Loucy (cell line): ENCODE measurements around the gene DIPK1B.

ENCODE experiments used
- H2AFZ ChIP-seq: fragments of 200-600 bp; sonication (generic); 2 replicates; pipeline ENCODE4 v1.6.0; 2016; ENCODE audit warnings: antibody characterized with exemption, mild to moderate bottlenecking, low read length, moderate library complexity
- H3F3A ChIP-seq: fragments of 200-600 bp; 2 replicates; pipeline ENCODE4 v1.6.0; 2016; ENCODE audit warnings: antibody characterized with exemption, low read depth, mild to moderate bottlenecking
- H3K27me3 ChIP-seq: fragments of 200-600 bp; sonication (generic); 2 replicates; pipeline ENCODE4 v1.6.1; 2014; ENCODE audit warnings: low read length, mild to moderate bottlenecking; ENCODE audit not compliant: insufficient read depth, poor library complexity, severe bottlenecking
- H3K36me3 ChIP-seq: fragments of 200-600 bp; sonication (generic); 2 replicates; pipeline ENCODE4 v1.6.1; 2016; ENCODE audit warnings: low read length; ENCODE audit not compliant: insufficient read depth
- H3K4me1 ChIP-seq: fragments of 200-600 bp; sonication (generic); 2 replicates; pipeline ENCODE4 v1.5.1; 2014; ENCODE audit warnings: low read length, mild to moderate bottlenecking; ENCODE audit not compliant: insufficient read depth, poor library complexity, severe bottlenecking
- H3K4me2 ChIP-seq: fragments of 200-600 bp; sonication (generic); 2 replicates; pipeline ENCODE4 v1.6.0; 2014; ENCODE audit warnings: antibody characterized with exemption, low read length, low read depth, mild to moderate bottlenecking; ENCODE audit not compliant: poor library complexity, severe bottlenecking
- H3K4me3 ChIP-seq: fragments of 200-600 bp; sonication (generic); 2 replicates; pipeline ENCODE4 v1.5.1; 2014; ENCODE audit warnings: low read length, mild to moderate bottlenecking, mixed read lengths; ENCODE audit not compliant: poor library complexity, severe bottlenecking
- H3K79me2 ChIP-seq: fragments of 200-600 bp; sonication (generic); 2 replicates; pipeline ENCODE4 v1.6.1; 2014; ENCODE audit warnings: low read length; ENCODE audit not compliant: insufficient read depth
- H3K9ac ChIP-seq: fragments of 200-600 bp; sonication (generic); 2 replicates; pipeline ENCODE4 v1.6.0; 2014; ENCODE audit warnings: mild to moderate bottlenecking, low read depth, low read length, moderate library complexity; ENCODE audit not compliant: poor library complexity, severe bottlenecking
- H3K9me2 ChIP-seq: fragments of 200-600 bp; sonication (generic); replicated peaks from 2 replicates; pipeline ENCODE4 v1.6.1; 2016; ENCODE audit warnings: low read depth, low read length, mixed read lengths
- H3K9me3 ChIP-seq: fragments of 200-600 bp; sonication (generic); 2 replicates; pipeline ENCODE4 v1.6.1; 2014; ENCODE audit warnings: mild to moderate bottlenecking, antibody characterized with exemption, low read length, low read depth; ENCODE audit not compliant: insufficient read depth
- H4K20me1 ChIP-seq: fragments of 200-600 bp; sonication (generic); 2 replicates; pipeline ENCODE4 v1.6.0; 2014; ENCODE audit warnings: antibody characterized with exemption, low read length, mild to moderate bottlenecking; ENCODE audit not compliant: insufficient read depth, poor library complexity, severe bottlenecking
- CTCF ChIP-seq: fragments of 200-600 bp; sonication (generic); conservative IDR thresholded peaks from 2 replicates; pipeline ENCODE4 v1.5.1; 2014; ENCODE audit warnings: mild to moderate bottlenecking, antibody characterized with exemption, low read length
- EZH2phosphoT487 ChIP-seq: fragments of 200-600 bp; IDR thresholded peaks from 2 replicates; pipeline ENCODE4 v1.6.1; 2018; ENCODE audit warnings: antibody characterized with exemption, mild to moderate bottlenecking, moderate library complexity, borderline replicate concordance

Gene DIPK1B

GRCh38 chr9:136762915-136763648, 50.7 kb downstream of the DIPK1B start:
- H3K4me1 ChIP-seq: no peaks in the 10 kb centered on the region
- TF ChIP-seq EZH2phosphoT487 (no peak), CTCF (no peak)
- H3F3A ChIP-seq: no peaks in the 10 kb centered on the region
- H3K4me2 ChIP-seq: no peak overlapping the region
- H3K36me3 ChIP-seq: no peaks in the 10 kb centered on the region
- no peaks in the 10 kb centered on the region for H3K9me3 ChIP-seq
- H3K4me3 ChIP-seq: no peak overlapping the region
- H3K79me2 ChIP-seq: no peaks in the 10 kb centered on the region
- no peaks in the 10 kb centered on the region for H3K27me3 ChIP-seq
- no peaks in the 10 kb centered on the region for H3K9me2 ChIP-seq
- H3K9ac ChIP-seq: no peak overlapping the region
- no peaks in the 10 kb centered on the region for H4K20me1 ChIP-seq
- H2AFZ ChIP-seq: no peak overlapping the region

GRCh38 chr9:136763649-136764035, 51.3 kb downstream of the DIPK1B start:
- Histone ChIP-seq H3K4me1 (no peaks in the 10 kb centered on the region), H3K9me3 (no peaks in the 10 kb centered on the region), H2AFZ (no peak overlapping the region), H3K9me2 (no peaks in the 10 kb centered on the region), H3K36me3 (no peaks in the 10 kb centered on the region), H3K9ac (no peak overlapping the region), H3K4me2 (no peak overlapping the region), H3K4me3 (no peak overlapping the region), H3K27me3 (no peaks in the 10 kb centered on the region), H3K79me2 (no peaks in the 10 kb centered on the region), H3F3A (no peaks in the 10 kb centered on the region), H4K20me1 (no peaks in the 10 kb centered on the region)
- TF ChIP-seq EZH2phosphoT487 (no peak), CTCF (no peak)

- Histone ChIP-seq H3K9ac (no peak within 1 kb of the TSS), H3K4me3 (no peak within 1 kb of the TSS), H3K79me2 (no peaks in the 10 kb centered on the region), H3K4me2 (no peak within 1 kb of the TSS), H3K9me2 (no peaks in the 10 kb centered on the region), H3K36me3 (no peaks in the 10 kb centered on the region), H2AFZ (no peak within 1 kb of the TSS), H3K27me3 (no peaks in the 10 kb centered on the region), H3K9me3 (no peaks in the 10 kb centered on the region), H4K20me1 (no peaks in the 10 kb centered on the region), H3F3A (no peaks in the 10 kb centered on the region), H3K4me1 (no peaks in the 10 kb centered on the region)
- TF ChIP-seq EZH2phosphoT487 (no peak), CTCF (no peak)
Observed at GRCh38 chr9:136764301-136764891, 52.0 kb downstream of the DIPK1B start, which contains the start of gene LCN15. LCN15 (minus strand) TSS chr9:136764518; CDS start chr9:136764488, 30 bp downstream.
